Measurements from ENCODE around the gene HMGCLL1.

HMGCLL1 gene

GRCh38 chr6:55423933-55424332 lies 155.1 kb downstream of the HMGCLL1 start:
- no peaks in the 10 kb centered on the region for H3K9me3 ChIP-seq (ENCODE audit: control insufficient read depth, low read length)
- H3K4me3 ChIP-seq (ENCODE audit: low read length): no peak overlapping the region
- no peaks in the 10 kb centered on the region for H3K4me1 ChIP-seq (ENCODE audit: control insufficient read depth, insufficient read depth, low read length)
- no peak overlapping the region for H3K9ac ChIP-seq (ENCODE audit: low read length)
- H3K36me3 ChIP-seq (ENCODE audit: control insufficient read depth, insufficient read depth, low read length): no peaks in the 10 kb centered on the region
- no peaks in the 10 kb centered on the region for H3K27me3 ChIP-seq (ENCODE audit: control insufficient read depth, insufficient read depth, low read length)

- Histone ChIP-seq H3K4me1 (ENCODE audit: control insufficient read depth, insufficient read depth, low read length) (no peaks in the 10 kb centered on the region), H3K36me3 (ENCODE audit: control insufficient read depth, insufficient read depth, low read length) (no peaks in the 10 kb centered on the region), H3K4me3 (ENCODE audit: low read length) (no peak overlapping the region), H3K27me3 (ENCODE audit: control insufficient read depth, insufficient read depth, low read length) (no peaks in the 10 kb centered on the region), H3K9ac (ENCODE audit: low read length) (no peak overlapping the region), H3K9me3 (ENCODE audit: control insufficient read depth, low read length) (no peaks in the 10 kb centered on the region)
Observed at GRCh38 chr6:55410674-55411073, 168.3 kb downstream of the HMGCLL1 start.

GRCh38 chr6:55405474-55406235 lies 173.3 kb downstream of the HMGCLL1 start:
- Histone ChIP-seq H3K9ac (ENCODE audit: low read length) (no peak overlapping the region), H3K9me3 (ENCODE audit: control insufficient read depth, low read length) (no peaks in the 10 kb centered on the region), H3K36me3 (ENCODE audit: control insufficient read depth, insufficient read depth, low read length) (no peaks in the 10 kb centered on the region), H3K27me3 (ENCODE audit: control insufficient read depth, insufficient read depth, low read length) (no peaks in the 10 kb centered on the region), H3K4me3 (ENCODE audit: low read length) (no peak overlapping the region), H3K4me1 (ENCODE audit: control insufficient read depth, insufficient read depth, low read length) (no peaks in the 10 kb centered on the region)

- Histone ChIP-seq H3K4me1 (ENCODE audit: control insufficient read depth, insufficient read depth, low read length) (no peaks in the 10 kb centered on the region), H3K9me3 (ENCODE audit: control insufficient read depth, low read length) (no peaks in the 10 kb centered on the region), H3K9ac (ENCODE audit: low read length) (no peak overlapping the region), H3K36me3 (ENCODE audit: control insufficient read depth, insufficient read depth, low read length) (no peaks in the 10 kb centered on the region), H3K27me3 (ENCODE audit: control insufficient read depth, insufficient read depth, low read length) (no peaks in the 10 kb centered on the region), H3K4me3 (ENCODE audit: low read length) (no peak overlapping the region)
Observed at GRCh38 chr6:55399351-55399750, 179.6 kb downstream of the HMGCLL1 start.

GRCh38 chr6:55397986-55398385 lies 181.0 kb downstream of the HMGCLL1 start:
- Histone ChIP-seq H3K27me3 (ENCODE audit: control insufficient read depth, insufficient read depth, low read length) (no peaks in the 10 kb centered on the region), H3K9me3 (ENCODE audit: control insufficient read depth, low read length) (no peaks in the 10 kb centered on the region), H3K4me3 (ENCODE audit: low read length) (no peak overlapping the region), H3K4me1 (ENCODE audit: control insufficient read depth, insufficient read depth, low read length) (no peaks in the 10 kb centered on the region), H3K9ac (ENCODE audit: low read length) (no peak overlapping the region), H3K36me3 (ENCODE audit: control insufficient read depth, insufficient read depth, low read length) (no peaks in the 10 kb centered on the region)

GRCh38 chr6:55395871-55396270 lies 183.1 kb downstream of the HMGCLL1 start:
- H3K9ac ChIP-seq (ENCODE audit: low read length): no peak overlapping the region
- H3K9me3 ChIP-seq (ENCODE audit: control insufficient read depth, low read length): no peaks in the 10 kb centered on the region
- H3K4me3 ChIP-seq (ENCODE audit: low read length): no peak overlapping the region
- no peaks in the 10 kb centered on the region for H3K27me3 ChIP-seq (ENCODE audit: control insufficient read depth, insufficient read depth, low read length)
- no peaks in the 10 kb centered on the region for H3K4me1 ChIP-seq (ENCODE audit: control insufficient read depth, insufficient read depth, low read length)
- H3K36me3 ChIP-seq (ENCODE audit: control insufficient read depth, insufficient read depth, low read length): no peaks in the 10 kb centered on the region

GRCh38 chr6:55388211-55388610 lies 190.8 kb downstream of the HMGCLL1 start:
- H3K27me3 ChIP-seq (ENCODE audit: control insufficient read depth, insufficient read depth, low read length): no peaks in the 10 kb centered on the region
- H3K9me3 ChIP-seq (ENCODE audit: control insufficient read depth, low read length): no peaks in the 10 kb centered on the region
- no peaks in the 10 kb centered on the region for H3K36me3 ChIP-seq (ENCODE audit: control insufficient read depth, insufficient read depth, low read length)
- H3K4me1 ChIP-seq (ENCODE audit: control insufficient read depth, insufficient read depth, low read length): no peaks in the 10 kb centered on the region
- no peak overlapping the region for H3K9ac ChIP-seq (ENCODE audit: low read length)
- H3K4me3 ChIP-seq (ENCODE audit: low read length): no peak overlapping the region
